H1 (cell line): ENCODE measurements around the gene RNF4. TPM values are rescaled to one million over a fixed set of nuclear protein-coding genes. Genes with fewer than 3 reads are reported as not detected.

Experiments
- CTCF ChIA-PET: fragments of 300-600 bp; sonication (Branson Sonifier 250); formaldehyde crosslinking; loops from one replicate; lab custom pipeline; 2021; ENCODE audit not compliant: partially characterized antibody; lab: Charles Lee
- POLR2A ChIA-PET: fragments of 300-600 bp; sonication (Branson Sonifier 250); formaldehyde crosslinking; loops from one replicate; lab custom pipeline; 2021; ENCODE audit warnings: inconsistent platforms; ENCODE audit not compliant: partially characterized antibody; lab: Charles Lee
- DNase-seq, 2 experiments: peaks; one replicate each; pipeline versions ENCODE4 v3.0.0 to v3.0.0-alpha.2; 2010 to 2022; ENCODE audit warnings: low spot score in 2 of 2, low read depth in 1 of 2, mixed read lengths in 1 of 2
- FAIRE-seq: peaks from 2 replicates; lab custom pipeline; 2011; peaks lifted over from hg19 to GRCh38; lab: Jason Lieb, UNC
- H2AFZ ChIP-seq: 2 replicates; pipeline ENCODE4 v1.8.1; 2012; ENCODE audit warnings: low read length, inconsistent platforms
- H2AK5ac ChIP-seq: 2 replicates; pipeline ENCODE4 v1.6.1; 2013; ENCODE audit warnings: low read depth, low read length
- H2BK120ac ChIP-seq: replicated peaks from 2 replicates; pipeline ENCODE3; 2013; ENCODE audit warnings: low read depth, low read length, inconsistent platforms
- H2BK12ac ChIP-seq: 2 replicates; pipeline ENCODE4 v1.6.1; 2013; ENCODE audit warnings: low read depth, low read length
- H2BK15ac ChIP-seq: 2 replicates; pipeline ENCODE4 v1.6.1; 2013; ENCODE audit warnings: low read length
- H2BK20ac ChIP-seq: 2 replicates; pipeline ENCODE4 v1.6.1; 2013; ENCODE audit warnings: low read length
- H2BK5ac ChIP-seq: 2 replicates; pipeline ENCODE4 v1.6.1; 2013; ENCODE audit warnings: low read depth, low read length
- H3K14ac ChIP-seq: 2 replicates; pipeline ENCODE4 v1.6.1; 2013; ENCODE audit warnings: inconsistent platforms; ENCODE audit not compliant: insufficient read length
- H3K18ac ChIP-seq: 2 replicates; pipeline ENCODE4 v1.6.1; 2013; ENCODE audit warnings: low read length; ENCODE audit errors: extremely low read depth
- H3K23ac ChIP-seq: 2 replicates; pipeline ENCODE4 v1.6.1; 2013; ENCODE audit warnings: inconsistent platforms; ENCODE audit not compliant: insufficient read length
- H3K23me2 ChIP-seq: 2 replicates; pipeline ENCODE4 v1.6.1; 2013; ENCODE audit warnings: low read depth, low read length
- H3K27ac ChIP-seq: 2 replicates; pipeline ENCODE4 v1.6.1; 2011; ENCODE audit warnings: low read depth, low read length, inconsistent platforms
- H3K27me3 ChIP-seq, 4 experiments: replicated peaks in 1 of 4; 1 replicate in 1 of 4; 2 replicates in 3 of 4; pipeline versions ENCODE4 v1.6.1 to v1.8.1; 2011 to 2013; ENCODE audit warnings: low read length in 3 of 4, mild to moderate bottlenecking in 3 of 4, inconsistent platforms in 2 of 4, mixed read lengths in 2 of 4, moderate library complexity in 1 of 4; ENCODE audit not compliant: control insufficient read depth in 3 of 4, insufficient read depth in 3 of 4; ENCODE audit errors: extremely low read depth in 1 of 4
- H3K36me3 ChIP-seq, 4 experiments: 2 replicates each; pipeline versions ENCODE4 v1.6.1 to v1.8.1; 2011 to 2013; ENCODE audit warnings: mild to moderate bottlenecking in 4 of 4, low read length in 3 of 4, moderate library complexity in 2 of 4, control low read depth in 1 of 4, inconsistent platforms in 1 of 4; ENCODE audit not compliant: insufficient read depth in 4 of 4, control insufficient read depth in 2 of 4
- H3K4ac ChIP-seq: replicated peaks from 2 replicates; pipeline ENCODE3; 2013; ENCODE audit warnings: low read length, low read depth, mixed read lengths, inconsistent platforms; ENCODE audit not compliant: insufficient read length
- H3K4me1 ChIP-seq, 4 experiments: replicated peaks in 1 of 4; 1 replicate in 1 of 4; 2 replicates in 3 of 4; pipeline versions ENCODE4 v1.6.1 to v1.8.1; 2011 to 2013; ENCODE audit warnings: low read length in 3 of 4, inconsistent platforms in 2 of 4, mixed read lengths in 1 of 4; ENCODE audit not compliant: insufficient read depth in 4 of 4, control insufficient read depth in 3 of 4
- H3K4me2 ChIP-seq, 2 experiments: 2 replicates each; pipeline versions ENCODE4 v1.6.1 to v1.8.1; 2011 to 2013; ENCODE audit warnings: low read depth in 2 of 2, low read length in 2 of 2, control low read depth in 1 of 2, inconsistent platforms in 1 of 2, mild to moderate bottlenecking in 1 of 2; ENCODE audit not compliant: insufficient read depth in 1 of 2
- H3K4me3 ChIP-seq, 4 experiments: fragments of 200-600, 300-600 bp in 1 of 4; sonication (generic), shearing (Covaris generic), sonication (Bioruptor Twin) in 1 of 4; 2 replicates each; pipeline versions ENCODE4 v1.5.1 to v1.8.1; 2011 to 2016; ENCODE audit warnings: low read length in 4 of 4, low read depth in 3 of 4, control low read depth in 2 of 4, inconsistent platforms in 2 of 4, mild to moderate bottlenecking in 2 of 4, mixed read lengths in 1 of 4, moderate library complexity in 1 of 4; ENCODE audit not compliant: insufficient read depth in 2 of 4; ENCODE audit errors: extremely low read depth in 1 of 4
- H3K56ac ChIP-seq: replicated peaks from 2 replicates; pipeline ENCODE3; 2013; ENCODE audit warnings: low read depth, mild to moderate bottlenecking, mixed read lengths, low read length, inconsistent platforms; ENCODE audit not compliant: insufficient read length
- H3K79me1 ChIP-seq: 2 replicates; pipeline ENCODE4 v1.6.1; 2013; ENCODE audit warnings: low read depth, low read length, control low read depth
- H3K79me2 ChIP-seq, 2 experiments: 2 replicates each; pipeline versions ENCODE4 v1.6.1 to v1.8.1; 2012 to 2013; ENCODE audit warnings: low read length in 2 of 2, mild to moderate bottlenecking in 2 of 2, inconsistent platforms in 1 of 2; ENCODE audit not compliant: insufficient read depth in 2 of 2, control insufficient read depth in 1 of 2
- H3K9ac ChIP-seq, 4 experiments: replicated peaks in 1 of 4; 1 replicate in 1 of 4; 2 replicates in 3 of 4; pipeline versions ENCODE4 v1.6.1 to v1.8.1; 2011 to 2013; ENCODE audit warnings: low read depth in 3 of 4, low read length in 3 of 4, control low read depth in 2 of 4, mild to moderate bottlenecking in 2 of 4, moderate library complexity in 2 of 4, inconsistent platforms in 1 of 4; ENCODE audit errors: extremely low read depth in 1 of 4
- H3K9me3 ChIP-seq, 2 experiments: 2 replicates each; pipeline versions ENCODE4 v1.6.1 to v1.8.1; 2012 to 2013; ENCODE audit warnings: mild to moderate bottlenecking in 2 of 2, moderate library complexity in 2 of 2, control low read depth in 1 of 2, inconsistent platforms in 1 of 2, low read depth in 1 of 2, low read length in 1 of 2, mixed read lengths in 1 of 2; ENCODE audit not compliant: insufficient read depth in 2 of 2
- H4K20me1 ChIP-seq, 2 experiments: replicated peaks in 1 of 2; 2 replicates each; pipeline versions ENCODE3 to v1.8.1; 2011 to 2013; ENCODE audit warnings: inconsistent platforms in 2 of 2, low read length in 2 of 2, mild to moderate bottlenecking in 1 of 2; ENCODE audit not compliant: insufficient read depth in 2 of 2, control insufficient read depth in 1 of 2
- H4K5ac ChIP-seq: 2 replicates; pipeline ENCODE4 v1.6.1; 2013; ENCODE audit warnings: low read length, low read depth, mixed read lengths, inconsistent platforms; ENCODE audit not compliant: insufficient read length
- H4K8ac ChIP-seq: 2 replicates; pipeline ENCODE4 v1.8.0; 2013; ENCODE audit warnings: mild to moderate bottlenecking, moderate library complexity, low read length, inconsistent platforms; ENCODE audit not compliant: insufficient read depth; ENCODE audit errors: extremely low read depth
- H4K91ac ChIP-seq: replicated peaks from 2 replicates; pipeline ENCODE3; 2013; ENCODE audit warnings: low read length, mixed read lengths, inconsistent platforms; ENCODE audit not compliant: insufficient read length
- CHD2 ChIP-seq: IDR thresholded peaks from 2 replicates; pipeline ENCODE4 v1.6.1; 2012; ENCODE audit warnings: low read length, improper control_type of control experiment
- KDM1A ChIP-seq: fragments of 200-600, 300-600 bp; sonication (generic); IDR thresholded peaks from 2 replicates; pipeline ENCODE4 v1.7.1; 2016; ENCODE audit warnings: mild to moderate bottlenecking, low read length, borderline replicate concordance
- WGBS, 2 experiments: shearing (Covaris generic) in 1 of 2; methylation state at CpG; one replicate each; pipeline versions ENCODE4 v1.1.6 to v1.1.7; 2013 to 2015; ENCODE audit warnings: low lambda C conversion rate in 2 of 2, mixed read lengths in 2 of 2, inconsistent platforms in 1 of 2, low coverage in 1 of 2, missing lambda C conversion rate in 1 of 2; ENCODE audit not compliant: insufficient replicate concordance in 2 of 2, insufficient coverage in 1 of 2, insufficient read length in 1 of 2; ENCODE audit errors: extremely low coverage in 1 of 2, missing lambda C conversion rate in 1 of 2; 5-methylcytosine and 5-hydroxymethylcytosine counted together
- polyA plus RNA-seq, 7 experiments: library from polyadenylated mRNA; depleted of rRNA in 3 of 7; stranded (reverse) in 5 of 7; unstranded in 2 of 7; fragments of >200 nt in 5 of 7; fragments of 200-250 nt in 2 of 7; gene quantifications; 1 replicate in 5 of 7; 2 replicates in 1 of 7; 4 replicates in 1 of 7; pipeline versions ENCODE4 v1.2.1 to v1.2.3, GENCODE V29; 2011 to 2013; ENCODE audit warnings: missing spikeins in 2 of 7, mixed read lengths in 2 of 7
- total RNA-seq: library from RNA; stranded (reverse); fragmentation: NEBNext Ultra II Directional; extraction: Animal tissue kit (Norgen Biotek cat#: 25700); gene quantifications from 2 replicates; pipeline ENCODE4 v1.2.1, GENCODE V29; 2021

RNF4 gene
- total and polyA plus RNA-seq, 2 of the 8 experiments (the other 6 are each of a cell fraction or from before 2014, with no cell fraction given): 68.2 to 78.9 TPM

GRCh38 chr4:2434420-2434819 is 34.5 kb upstream of the RNF4 start:
- Histone ChIP-seq H2AK5ac (no peak overlapping the region), H4K8ac (no peak overlapping the region; the same call in 1 of the 2 replicates), H3K4me3 (no peak overlapping the region), H3K27ac (no peak overlapping the region), H3K4me2 (no peak overlapping the region), H4K91ac (no peak overlapping the region), H4K20me1 (no peaks in the 10 kb centered on the region), H2BK120ac (no peak overlapping the region), H3K36me3 (no peaks in the 10 kb centered on the region), H4K5ac (no peak overlapping the region), H3K27me3 (no peaks in the 10 kb centered on the region), H3K4me1 (peaks cover 0 to 7% (median 0%) of the 10 kb centered on the region in 4 experiments; a peak in 4 of 7 replicates), H3K9me3 (no peaks in the 10 kb centered on the region), H3K79me2 (no peaks in the 10 kb centered on the region), H3K4ac (no peak overlapping the region), H3K14ac (no peak overlapping the region), H2BK5ac (no peak overlapping the region), H3K23ac (no peak overlapping the region), H2BK15ac (no peak overlapping the region), H2AFZ (no peak overlapping the region), H2BK20ac (no peak overlapping the region), H3K18ac (no peak overlapping the region), H2BK12ac (no peak overlapping the region), H3K56ac (no peak overlapping the region), H3K9ac (no peak overlapping the region), H3K23me2 (no peaks in the 10 kb centered on the region), H3K79me1 (no peaks in the 10 kb centered on the region)
- FAIRE-seq: no peak
- 78% methylated on average over 9 of the region's 9 CpGs; no CpG with 5 or more reads in 1 of the 2 experiments for WGBS, 2 experiments
- POLR2A ChIA-PET: no interaction called here
- CTCF ChIA-PET: interaction anchor here (0.8 to 3.9 kb wide), 8 partner anchors 7 to 21 kb away, joined by 3 to 20 read pairs (median 5); no protein-coding TSS in a partner anchor
- no peak for DNase-seq
- TF ChIP-seq KDM1A (no peak), CHD2 (no peak)
